Islet of Langerhans (tissue), 1 donor: ENCODE data around the gene OR10H5.
"Not testable (repeated sequence)": the region's sequence is repeated elsewhere in the genome, so short reads cannot be mapped to it uniquely, and the experiment has no call there.

Experiments
- FAIRE-seq: peaks from one replicate; lab custom pipeline; 2011; peaks lifted over from hg19 to GRCh38; lab: Jason Lieb, UNC

The OR10H5 gene

DNA sequence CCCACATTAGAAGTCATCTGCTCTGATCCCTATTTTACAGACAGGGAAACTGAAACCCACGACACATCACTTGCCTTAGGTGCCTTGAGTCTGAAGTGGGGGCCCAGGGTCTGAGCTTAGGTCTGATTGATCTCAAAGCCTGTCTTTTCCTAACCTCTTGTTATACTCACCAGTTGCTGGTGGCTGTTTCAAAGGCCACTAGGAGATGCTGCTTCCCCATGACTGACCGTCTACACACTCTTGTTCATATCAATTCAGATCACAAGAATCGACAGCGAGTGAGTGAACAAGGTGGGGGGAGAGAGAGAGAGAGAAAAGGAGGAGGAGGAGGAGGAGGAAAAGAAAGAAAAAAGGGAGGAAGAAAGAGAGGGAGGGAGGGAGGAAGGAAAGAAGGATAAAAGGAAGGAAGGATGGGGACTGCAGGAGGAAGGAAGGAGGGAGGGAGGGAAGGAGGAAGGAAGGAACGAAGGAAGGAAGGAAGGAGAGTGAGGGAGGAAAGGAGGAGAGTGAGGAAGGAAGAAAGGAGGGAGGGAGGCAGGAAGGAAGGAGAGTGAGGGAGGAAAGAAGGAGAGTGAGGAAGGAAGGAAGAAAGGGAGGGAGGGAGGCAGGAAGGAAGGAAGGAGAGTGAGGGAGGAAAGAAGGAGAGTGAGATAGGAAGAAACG is 24.7 kb downstream of the OR10H5 start:
- no peak for FAIRE-seq

DNA sequence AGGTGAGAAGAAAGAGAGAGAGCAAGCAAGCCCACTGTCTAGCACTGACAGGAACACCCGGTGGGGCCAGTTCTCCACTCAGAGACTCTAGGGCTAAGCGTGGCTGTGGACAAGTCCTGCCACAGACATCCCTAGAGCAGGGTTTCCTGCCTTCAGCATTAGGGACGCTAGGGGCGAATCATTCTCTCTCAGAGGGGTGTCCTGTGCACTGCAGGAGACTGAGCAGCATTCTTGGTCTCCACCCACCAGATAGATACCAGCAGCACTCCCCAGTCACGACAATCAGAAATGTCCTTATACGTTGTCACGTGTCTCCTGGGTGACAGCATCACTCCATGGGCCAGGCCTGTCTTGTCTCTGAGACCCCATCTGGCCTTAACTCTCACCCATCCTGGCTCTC is 26.5 kb downstream of the OR10H5 start:
- FAIRE-seq, result no peak

DNA sequence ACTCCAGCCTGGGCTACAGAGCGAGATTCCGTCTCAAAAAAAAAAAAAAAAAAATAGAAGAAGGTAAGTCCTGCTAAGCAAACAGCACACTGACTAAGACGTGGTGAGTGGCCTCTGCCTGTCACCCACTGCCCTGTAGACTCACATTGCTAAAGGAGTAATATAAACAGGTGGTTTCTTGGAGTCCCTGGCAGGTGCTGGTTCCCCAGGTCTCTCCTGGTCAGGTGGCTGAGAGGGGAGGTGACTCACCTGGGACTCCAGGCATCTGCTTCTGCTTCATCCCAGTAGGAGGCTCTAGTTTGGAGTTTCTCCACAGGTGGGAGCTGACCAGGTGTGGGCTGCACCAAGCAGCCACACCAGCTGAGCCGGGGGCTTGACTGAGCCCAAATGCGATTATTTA is 27.8 kb downstream of the OR10H5 start, which contains the start of gene OR10H1:
Gene OR10H1 (minus strand): TSS at position 359 of the 400 bp plus-strand sequence. CDS start 7,627 bp downstream, outside the sequence.
- FAIRE-seq, result no peak

DNA sequence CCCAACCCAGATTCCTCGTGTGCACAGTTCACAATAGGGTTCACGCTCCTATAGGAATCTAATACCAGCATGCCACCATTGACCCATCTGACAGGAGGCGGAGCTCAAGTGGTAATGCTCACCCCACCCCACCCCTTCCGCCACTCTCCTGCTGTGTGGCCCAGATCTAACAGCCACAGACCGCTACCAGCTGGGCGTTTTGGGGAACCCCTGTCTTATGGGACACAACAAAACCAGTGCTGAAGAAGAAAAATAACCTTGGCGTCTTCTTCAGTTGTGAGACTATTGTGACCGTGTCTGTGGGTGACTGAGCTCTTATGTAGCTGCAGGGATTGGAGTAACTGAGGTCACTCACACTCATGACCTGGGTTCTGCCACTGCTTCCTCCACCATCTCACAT is 33.2 kb downstream of the OR10H5 start:
- no peak for FAIRE-seq

DNA sequence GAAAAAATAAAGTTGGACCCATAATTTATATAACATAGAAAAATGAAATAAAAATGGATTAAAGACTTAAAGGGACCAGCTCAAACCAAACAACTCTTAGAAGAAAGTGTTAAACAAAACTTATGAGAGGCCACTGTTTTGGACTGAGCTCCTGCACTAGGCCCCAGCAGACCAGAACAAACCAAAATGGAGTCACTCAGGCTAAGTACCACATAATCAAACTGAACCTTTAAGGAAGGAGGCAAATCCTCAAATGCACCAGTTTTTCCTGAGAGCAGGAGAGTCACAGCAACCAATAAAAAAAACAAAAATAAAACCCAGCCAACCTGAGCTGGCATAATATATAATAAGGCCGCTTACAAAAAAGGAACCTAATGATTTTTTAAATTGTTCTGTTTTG is 38.3 kb downstream of the OR10H5 start:
- no peak for FAIRE-seq

DNA sequence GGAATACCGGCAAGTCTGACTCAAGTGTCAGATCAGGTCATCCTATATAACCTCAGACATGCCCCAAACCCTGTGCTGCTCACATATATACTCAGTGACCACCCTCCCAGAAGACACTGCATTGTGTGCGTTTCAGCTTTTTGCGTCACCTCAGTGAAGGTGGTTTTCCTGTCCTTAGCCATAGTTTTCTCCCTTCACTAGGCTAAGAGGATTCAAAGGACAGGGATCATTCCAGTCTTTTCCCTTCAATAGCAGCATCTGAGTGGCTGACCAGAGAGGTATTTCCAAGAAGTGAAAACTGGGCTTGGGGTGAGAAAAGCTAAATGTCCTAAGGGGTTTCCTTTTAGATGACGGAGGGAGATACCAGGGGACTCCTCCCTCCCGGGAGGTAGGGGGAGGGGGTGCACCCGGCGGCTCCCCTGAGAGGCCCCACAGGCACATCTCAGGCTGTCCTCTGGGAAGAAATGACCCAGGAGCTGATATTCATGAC is 40.7 kb downstream of the OR10H5 start:
- FAIRE-seq, result no peak

DNA sequence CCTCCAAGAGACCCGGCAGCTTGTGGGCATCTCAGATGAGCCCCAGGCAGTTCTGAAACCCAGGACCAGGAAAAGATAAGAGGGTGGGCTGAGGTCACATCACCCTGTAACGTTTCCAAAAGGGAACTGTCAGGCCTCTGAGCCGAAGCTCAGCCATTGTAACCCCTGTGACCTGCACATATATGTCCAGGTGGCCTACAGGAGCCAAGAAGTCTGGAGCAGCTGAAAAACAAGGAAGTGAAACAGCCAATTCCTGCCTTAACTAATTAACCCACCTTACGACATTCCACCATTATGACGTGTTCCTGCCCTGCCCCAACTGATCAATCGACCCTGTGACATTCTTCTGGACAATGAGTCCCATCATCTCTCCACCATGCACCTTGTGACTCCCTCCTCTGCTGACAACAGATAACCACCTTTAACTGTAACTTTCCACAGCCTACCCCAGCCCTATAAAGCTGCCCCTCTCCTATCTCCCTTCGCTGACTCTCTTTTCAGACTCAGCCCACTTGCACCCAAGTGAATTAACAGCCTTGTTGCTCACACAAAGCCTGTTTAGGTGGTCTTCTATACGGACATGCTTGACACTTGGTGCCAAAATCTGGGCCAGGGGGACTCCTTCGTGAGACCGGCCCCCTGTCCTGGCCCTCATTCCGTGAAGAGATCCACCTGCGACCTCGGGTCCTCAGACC is 41.3 kb downstream of the OR10H5 start:
- FAIRE-seq, result not testable (repeated sequence)

DNA sequence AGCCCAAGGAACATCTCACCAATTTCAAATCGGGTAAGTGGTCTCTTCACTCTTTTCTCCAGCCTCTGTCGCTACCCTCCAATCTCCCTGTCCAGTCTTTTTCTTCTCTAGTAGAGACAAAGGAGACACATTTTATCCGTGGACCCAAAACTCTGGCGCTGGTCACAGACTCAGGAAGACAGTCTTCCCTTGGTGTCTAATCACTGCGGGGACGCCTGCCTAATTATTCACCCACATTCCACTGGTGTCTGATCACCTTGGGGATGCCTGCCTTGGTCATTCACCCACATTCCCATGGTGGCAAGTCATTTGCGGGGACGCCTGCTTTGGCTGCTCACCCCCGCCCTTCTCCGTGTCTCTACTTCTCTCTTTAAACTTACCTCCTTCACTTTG is 41.8 kb downstream of the OR10H5 start:
- FAIRE-seq, result no peak

DNA sequence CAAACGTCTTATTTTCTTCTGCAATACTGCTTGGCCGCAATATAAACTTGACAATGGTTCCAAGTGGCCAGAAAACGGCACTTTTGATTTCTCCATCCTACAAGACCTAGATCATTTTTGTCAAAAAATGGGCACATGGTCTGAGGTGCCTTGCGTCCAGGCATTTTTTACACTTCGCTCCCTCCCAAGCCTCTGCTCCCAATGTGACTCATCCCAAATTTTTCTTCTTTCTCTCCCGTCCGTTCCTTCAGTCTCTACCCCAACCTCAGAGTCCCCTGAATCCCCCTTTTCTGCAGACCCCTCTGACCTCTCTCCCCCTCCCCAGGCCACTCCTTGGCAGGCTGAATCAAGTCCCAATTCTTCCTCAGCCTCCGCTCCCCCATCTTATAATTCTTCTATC is 42.3 kb downstream of the OR10H5 start:
- FAIRE-seq, result no peak

DNA sequence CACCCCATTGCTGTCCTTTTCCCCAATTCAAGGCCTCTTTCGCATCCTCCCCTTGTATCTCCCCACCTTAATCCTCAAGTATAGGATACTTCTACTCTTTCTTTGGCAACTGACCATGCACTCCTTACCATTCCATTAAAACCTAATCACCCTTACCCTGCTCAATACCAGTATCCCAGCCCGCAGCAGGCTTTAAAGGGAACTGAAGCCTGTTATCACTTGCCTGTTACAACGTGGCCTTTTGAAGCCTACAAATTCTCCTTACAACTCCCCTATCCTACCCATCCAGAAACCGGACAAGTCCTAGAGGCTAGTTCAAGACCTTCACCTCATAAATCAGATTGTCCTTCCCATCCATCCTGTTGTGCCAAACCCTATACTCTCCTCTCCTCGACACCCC is 44.2 kb downstream of the OR10H5 start:
- FAIRE-seq, result no peak

DNA sequence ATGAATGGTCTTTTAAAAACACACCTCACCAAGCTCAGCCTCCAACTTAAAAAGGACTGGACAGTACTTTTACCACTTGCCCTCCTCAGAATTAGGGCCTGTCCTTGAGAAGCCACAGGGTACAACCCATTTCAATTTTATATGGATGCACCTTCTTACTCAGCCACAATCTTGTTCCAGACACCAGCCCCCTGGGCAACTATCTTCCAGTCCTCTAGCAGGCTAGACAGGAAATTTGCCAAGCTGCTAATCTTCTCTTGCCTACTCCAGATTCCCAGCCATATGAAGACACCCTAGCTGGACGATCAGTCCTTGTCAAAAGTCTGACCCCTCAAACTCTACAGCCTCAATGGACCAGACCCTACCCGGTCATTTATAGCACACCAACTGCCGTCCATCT is 46.8 kb downstream of the OR10H5 start:
- not testable (repeated sequence) for FAIRE-seq

DNA sequence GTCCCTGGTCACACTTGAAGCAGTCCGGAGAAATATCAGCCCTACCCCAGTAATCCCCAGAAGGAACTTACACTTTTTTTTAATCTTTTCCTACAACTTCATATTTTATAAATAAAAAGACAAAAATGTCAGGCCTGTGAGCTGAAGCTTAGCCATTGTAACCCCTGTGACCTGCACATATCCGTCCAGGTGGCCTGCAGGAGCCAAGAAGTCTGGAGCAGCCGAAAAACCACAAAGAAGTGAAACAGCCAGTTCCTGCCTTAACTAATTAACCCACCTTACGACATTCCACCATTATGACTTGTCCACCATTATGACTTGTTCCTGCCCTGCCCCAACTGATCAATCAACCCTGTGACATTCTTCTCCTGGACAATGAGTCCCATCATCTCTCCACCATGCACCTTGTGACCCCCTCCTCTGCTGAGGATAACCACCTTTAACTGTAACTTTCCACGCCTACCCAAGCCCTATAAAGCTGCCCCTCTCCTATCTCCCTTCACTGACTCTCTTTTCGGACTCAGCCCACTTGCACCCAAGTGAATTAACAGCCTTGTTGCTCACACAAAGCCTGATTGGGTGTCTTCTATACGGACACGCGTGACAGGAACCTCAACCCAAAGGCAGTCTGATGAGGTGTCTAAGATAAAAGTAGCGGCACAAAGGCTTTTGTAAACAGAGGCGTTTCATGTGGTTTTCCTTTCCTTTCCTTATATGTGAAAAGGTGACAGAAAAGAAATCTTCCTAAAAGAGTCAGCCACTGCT is 48.3 kb downstream of the OR10H5 start:
- not testable (repeated sequence) for FAIRE-seq

DNA sequence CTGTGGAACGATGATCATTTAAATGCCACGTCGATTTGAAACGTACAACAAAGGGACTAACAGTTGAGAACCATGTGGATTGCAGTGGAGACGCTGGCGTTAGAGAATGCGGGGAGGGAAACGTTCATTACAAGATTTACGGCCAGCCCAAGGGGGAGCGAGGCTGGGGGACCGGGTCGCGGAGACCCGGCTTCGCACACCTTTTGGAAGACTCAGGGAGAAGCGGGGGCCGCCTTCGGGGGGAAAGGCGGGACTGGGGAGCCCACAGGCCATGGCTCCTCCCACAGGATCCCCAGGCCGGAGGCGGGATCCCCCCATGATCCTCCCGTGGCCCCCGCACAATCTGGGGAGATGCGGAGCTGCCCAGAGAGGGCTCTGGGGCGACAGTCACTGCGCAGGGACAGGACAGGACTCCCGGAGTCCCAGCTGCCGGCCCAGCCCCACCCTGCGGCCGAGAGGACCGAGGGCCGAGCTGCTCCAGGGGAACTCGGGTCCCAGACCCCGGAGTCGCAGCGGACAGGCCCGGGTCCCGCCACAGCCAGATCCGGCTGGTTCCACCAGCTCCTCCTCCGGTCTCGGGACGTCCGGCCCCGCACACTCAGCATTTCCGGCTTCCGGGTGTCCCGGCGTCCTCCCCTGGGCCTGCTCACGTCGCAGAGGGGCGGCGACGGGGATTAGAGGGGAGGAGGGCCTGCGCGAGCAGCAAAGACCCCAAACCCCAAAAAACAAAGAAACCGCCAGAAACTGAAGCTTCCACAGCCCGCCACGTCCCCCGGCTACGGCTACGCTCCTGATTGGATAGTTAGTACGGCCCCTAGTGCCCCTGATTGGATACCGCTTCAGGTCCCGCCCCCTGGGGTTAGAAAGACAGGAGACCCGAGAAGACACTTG is 49.1 kb downstream of the OR10H5 start:
- peak; percentile 64 for FAIRE-seq

DNA sequence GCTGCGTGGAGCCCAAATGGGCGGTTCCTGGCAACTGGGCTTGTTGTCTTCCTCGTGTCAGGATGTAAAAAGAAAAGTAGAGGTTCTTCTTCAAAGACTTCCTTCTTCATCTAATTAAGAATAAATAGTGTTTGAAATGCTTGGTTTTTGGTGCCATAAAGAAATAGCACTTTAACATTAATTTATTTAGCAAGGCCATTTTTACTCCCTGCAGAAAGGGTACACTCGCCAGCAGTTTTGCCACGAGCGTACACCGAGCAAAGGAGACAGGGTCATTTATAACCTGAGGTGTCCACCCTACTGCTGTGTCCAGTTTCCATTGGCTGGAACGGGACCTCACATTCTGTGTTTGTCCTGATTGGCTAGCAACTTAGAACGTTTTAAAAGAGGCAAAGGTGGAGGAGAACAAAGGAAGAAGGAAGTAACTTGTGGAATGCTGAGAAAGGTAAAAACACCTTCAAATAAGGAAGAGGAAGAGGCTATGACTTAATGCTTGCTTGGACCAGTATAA is 49.8 kb downstream of the OR10H5 start:
- FAIRE-seq, result no peak

DNA sequence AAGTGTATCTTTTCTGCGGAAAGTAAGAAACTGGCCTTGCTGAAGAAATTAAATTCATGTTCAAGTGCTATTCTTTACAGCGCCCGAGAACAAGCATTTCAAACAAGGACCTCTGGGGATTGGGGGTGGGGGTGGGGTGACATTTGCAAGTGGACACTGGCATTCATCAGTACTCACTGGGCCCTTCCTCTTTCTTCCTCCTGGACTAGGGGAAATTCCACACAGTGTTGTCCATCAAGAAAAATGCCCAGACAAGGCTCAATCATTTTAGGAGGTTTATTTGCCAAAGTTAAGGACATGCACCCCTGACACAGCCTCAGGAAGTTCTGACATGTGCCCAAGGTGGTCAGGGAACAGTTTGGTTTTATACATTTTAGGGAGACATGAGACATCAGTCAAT is 50.9 kb downstream of the OR10H5 start:
- no peak for FAIRE-seq

DNA sequence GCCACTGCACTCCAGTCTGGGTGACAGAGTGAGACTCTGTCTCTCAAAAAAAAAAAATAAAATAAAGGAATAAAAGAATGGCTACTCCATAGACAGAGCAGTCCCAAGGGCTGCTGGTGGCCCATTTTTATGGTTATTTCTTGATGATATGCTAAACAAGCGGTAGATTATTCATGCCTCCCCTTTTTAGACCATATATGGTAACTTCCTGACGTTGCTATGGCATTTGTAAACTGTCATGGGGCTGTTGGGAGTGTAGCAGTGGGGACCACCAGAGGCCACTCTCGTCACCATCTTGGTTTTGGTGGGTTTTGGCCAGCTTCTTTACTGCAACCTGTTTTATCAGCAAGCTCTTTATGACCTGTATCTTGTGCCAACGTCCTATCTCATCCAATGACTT is 52.4 kb downstream of the OR10H5 start:
- not testable (repeated sequence) for FAIRE-seq

DNA sequence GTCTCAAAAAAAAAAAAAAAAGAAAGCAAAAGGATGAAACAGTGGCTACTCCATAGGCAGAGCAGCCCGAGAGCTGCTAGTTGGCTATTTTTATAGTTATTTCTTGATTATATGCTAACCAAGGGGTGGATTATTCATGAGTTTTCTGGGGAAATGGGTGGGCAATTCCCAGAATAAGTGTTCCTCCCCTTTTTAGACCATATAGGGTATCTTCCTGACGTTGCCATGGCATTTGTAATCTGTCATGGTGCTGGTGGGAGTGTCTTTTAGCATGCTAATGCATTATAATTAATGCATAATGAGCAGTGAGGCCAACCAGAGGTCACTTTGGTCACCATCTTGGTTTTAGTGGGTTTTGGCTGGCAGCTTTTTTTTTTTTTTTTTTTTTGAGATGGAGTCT is 53.4 kb downstream of the OR10H5 start:
- no peak for FAIRE-seq

DNA sequence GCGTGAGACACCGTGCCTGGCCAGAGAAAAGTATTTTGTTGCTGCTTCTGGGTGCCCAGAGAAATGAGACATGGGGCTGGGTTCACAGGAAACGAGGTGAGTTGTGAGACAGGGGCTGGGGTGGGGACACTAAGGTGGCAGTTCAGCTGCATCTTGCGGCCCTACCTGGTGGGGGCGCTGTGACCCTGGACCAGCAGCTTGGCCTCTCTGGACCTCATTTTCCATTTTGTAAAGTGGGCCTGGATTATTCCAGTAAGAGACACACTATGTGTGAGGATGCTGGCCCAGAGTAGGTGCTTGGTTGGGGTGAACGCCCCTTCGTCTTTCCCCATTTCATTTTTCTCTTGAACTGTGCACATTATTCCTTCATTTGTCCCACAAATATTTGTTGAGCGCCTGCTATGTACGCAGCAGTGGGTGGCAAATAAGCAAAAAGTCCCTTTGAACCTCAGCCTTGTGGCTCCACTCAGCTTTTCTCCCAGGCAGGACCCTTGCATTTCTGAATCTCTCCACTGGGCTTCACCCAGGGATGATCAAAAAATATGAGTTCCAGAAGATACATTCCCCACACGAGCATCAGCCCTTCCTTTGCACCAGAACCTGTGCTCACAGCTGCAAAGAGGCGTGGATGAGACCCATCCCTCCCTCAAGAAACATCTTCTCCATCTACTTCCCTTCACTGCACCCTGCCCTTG is 54.6 kb downstream of the OR10H5 start:
- FAIRE-seq, result no peak

DNA sequence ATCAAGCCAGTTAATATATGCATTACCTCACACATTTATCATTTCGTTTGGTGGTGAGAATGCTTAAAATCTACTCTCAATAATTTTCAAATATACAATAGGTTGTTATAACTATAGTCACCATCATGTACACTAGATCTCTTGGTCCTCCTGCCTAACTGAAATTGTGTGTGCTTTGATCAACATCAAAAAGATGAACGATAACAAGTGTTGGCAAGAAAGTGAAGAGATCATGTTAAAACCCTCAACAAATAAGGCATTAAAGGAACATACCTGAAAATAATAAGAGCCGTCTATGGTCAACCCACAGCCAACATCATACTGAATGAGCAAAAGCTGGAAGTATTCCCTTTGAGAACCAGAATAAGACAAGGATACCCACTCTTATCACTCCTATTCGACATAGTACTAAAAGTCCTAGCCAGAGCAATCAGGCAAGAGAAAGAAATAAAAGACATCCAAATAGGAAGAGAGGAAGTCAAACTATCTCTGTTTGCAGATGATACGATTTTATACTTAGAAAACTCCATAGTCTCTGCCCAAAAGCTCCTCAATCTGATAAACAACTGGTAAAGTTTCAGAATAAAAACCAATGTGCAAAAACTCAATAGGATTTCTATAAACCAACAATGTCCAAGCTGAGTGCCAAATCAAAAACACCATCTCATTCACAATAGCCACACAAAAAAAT is 55.9 kb downstream of the OR10H5 start:
- no peak for FAIRE-seq

DNA sequence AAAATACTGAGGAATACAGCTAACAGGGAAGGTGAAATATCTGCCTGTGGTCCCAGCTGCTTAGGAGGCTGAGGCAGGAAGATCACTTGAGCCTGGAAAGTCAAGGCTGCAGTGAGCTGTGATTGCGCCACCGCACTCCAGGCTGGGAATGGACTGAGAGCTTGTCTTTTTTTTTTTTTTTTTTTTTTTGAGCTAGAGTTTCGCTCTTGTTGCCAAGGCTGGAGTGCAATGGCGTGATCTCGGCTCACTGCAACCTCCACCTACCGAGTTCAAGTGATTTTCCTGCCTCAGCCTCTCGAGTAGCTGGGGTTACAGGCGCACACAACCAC is 56.4 kb downstream of the OR10H5 start:
- FAIRE-seq, result not testable (repeated sequence)

DNA sequence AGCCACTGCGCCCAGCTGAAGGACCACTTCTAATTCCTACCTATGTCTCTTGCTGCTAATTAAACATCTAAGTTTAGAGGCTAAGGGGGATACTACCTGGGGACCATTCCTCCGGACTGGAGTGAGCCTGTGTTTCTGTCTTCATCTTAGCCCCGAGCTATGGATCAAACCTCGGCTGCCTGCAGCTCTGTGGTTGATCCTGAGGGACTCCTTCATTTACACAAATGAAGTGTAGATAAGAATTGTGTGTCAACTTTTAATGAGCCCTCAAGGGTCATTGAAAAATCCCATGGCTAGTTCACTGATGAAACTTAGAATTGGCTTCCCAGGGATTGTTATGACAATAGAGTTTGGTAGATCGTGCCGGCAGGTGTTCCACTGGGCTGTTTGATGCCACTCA is 59.5 kb downstream of the OR10H5 start:
- FAIRE-seq, result no peak
